ENCODE results near the gene HOXB1.

DNA sequence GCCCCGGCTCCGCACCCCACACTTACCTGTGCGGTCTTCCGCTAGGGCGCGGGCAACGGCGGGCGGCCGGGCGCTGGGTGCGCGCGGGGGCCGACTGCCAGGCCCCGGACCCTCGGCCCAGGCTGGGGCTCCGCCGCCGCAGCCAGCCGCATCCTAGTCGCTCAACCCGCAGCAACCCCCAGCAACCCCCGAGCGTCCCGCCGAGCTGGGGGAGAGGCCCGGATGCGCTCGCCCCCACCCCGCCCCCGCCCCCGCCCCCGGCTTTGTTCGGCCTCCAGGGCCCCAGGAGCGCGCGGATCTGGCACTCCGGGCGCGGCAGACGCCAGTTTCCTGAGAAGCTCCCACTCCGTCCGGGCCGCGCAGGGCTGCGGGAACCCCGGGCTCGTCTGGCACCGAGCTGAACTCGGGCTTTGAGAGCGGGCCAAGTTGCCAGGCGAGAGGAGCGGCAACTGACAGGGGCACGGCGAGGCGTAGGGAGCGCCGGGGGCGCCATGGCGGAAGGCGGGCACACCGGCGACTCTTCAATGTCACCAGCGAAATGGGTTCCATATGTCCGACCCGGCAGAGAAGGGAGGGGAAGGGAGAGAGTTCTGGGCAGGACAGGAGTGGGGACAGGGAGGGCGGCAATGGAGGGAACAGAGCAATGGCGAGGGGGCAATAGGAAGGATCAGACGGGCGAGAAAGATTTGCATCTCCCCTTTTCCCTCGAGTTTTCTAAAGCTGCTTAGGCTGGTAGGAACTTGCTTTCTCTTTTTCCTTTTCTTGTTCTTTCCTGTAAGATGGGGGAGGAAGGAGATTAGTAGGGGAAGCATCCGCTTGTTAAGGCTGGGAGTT lies 33.6 kb upstream of the HOXB1 start:
- TF ChIP-seq, protein P1, sequence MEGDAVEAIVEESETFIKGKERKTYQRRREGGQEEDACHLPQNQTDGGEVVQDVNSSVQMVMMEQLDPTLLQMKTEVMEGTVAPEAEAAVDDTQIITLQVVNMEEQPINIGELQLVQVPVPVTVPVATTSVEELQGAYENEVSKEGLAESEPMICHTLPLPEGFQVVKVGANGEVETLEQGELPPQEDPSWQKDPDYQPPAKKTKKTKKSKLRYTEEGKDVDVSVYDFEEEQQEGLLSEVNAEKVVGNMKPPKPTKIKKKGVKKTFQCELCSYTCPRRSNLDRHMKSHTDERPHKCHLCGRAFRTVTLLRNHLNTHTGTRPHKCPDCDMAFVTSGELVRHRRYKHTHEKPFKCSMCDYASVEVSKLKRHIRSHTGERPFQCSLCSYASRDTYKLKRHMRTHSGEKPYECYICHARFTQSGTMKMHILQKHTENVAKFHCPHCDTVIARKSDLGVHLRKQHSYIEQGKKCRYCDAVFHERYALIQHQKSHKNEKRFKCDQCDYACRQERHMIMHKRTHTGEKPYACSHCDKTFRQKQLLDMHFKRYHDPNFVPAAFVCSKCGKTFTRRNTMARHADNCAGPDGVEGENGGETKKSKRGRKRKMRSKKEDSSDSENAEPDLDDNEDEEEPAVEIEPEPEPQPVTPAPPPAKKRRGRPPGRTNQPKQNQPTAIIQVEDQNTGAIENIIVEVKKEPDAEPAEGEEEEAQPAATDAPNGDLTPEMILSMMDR (IDR thresholded peaks at IDR 0.05) = no peak
- no peak for TF ChIP-seq POLR2AphosphoS5 (IDR thresholded peaks at IDR 0.05)

All from suprapubic skin (tissue), 3 donors.